Spinal cord (tissue), 10 donors: ENCODE results near the gene UBR3. TPM values are rescaled to one million over a fixed set of nuclear protein-coding genes. Genes with fewer than 3 reads are reported as not detected.
"Not testable (repeated sequence)": the region's sequence is repeated elsewhere in the genome, so short reads cannot be mapped to it uniquely, and the experiment has no call there.

Source experiments
- DNase-seq, 6 donors: peaks; one replicate each; pipeline versions ENCODE4 v3.0.0 to v3.0.0-alpha.2; 2013 to 2015; ENCODE audit warnings: low spot score in 6 of 6, low read depth in 4 of 6
- H3K27ac ChIP-seq: one replicate; pipeline ENCODE4 v1.5.1; 2013; ENCODE audit warnings: low read depth, low read length, control low read depth
- H3K27me3 ChIP-seq: one replicate; pipeline ENCODE4 v1.6.1; 2013; ENCODE audit warnings: low read length; ENCODE audit not compliant: control insufficient read depth, insufficient read depth
- H3K36me3 ChIP-seq: one replicate; pipeline ENCODE4 v1.6.1; 2013; ENCODE audit warnings: low read length; ENCODE audit not compliant: control insufficient read depth, insufficient read depth
- H3K4me1 ChIP-seq: one replicate; pipeline ENCODE4 v1.6.1; 2013; ENCODE audit warnings: low read length; ENCODE audit not compliant: control insufficient read depth, insufficient read depth
- H3K4me3 ChIP-seq: one replicate; pipeline ENCODE4 v1.5.1; 2013; ENCODE audit warnings: low read depth, low read length, control low read depth
- H3K9me3 ChIP-seq: one replicate; pipeline ENCODE4 v1.6.1; 2013; ENCODE audit warnings: low read length; ENCODE audit not compliant: control insufficient read depth, insufficient read depth
- whole genome bisulfite sequencing: methylation state at CpG from one replicate; pipeline ENCODE4 v1.1.5; 2013; ENCODE audit warnings: missing lambda C conversion rate; ENCODE audit not compliant: insufficient coverage; 5-methylcytosine and 5-hydroxymethylcytosine counted together
- polyA plus RNA-seq, 2 donors: library from polyadenylated mRNA; unstranded; fragments of 120-200 nt; gene quantifications; one replicate each; pipeline ENCODE4 v1.2.1, GENCODE V29; 2013; ENCODE audit not compliant: insufficient read length in 2 of 2
- total RNA-seq, 2 donors: library from RNA; depleted of rRNA in 1 of 2; stranded (reverse); fragments of 120-200 nt in 1 of 2; fragments of >200 nt in 1 of 2; gene quantifications; one replicate each; pipeline versions ENCODE4 v1.2.3 to v1.2.4, GENCODE V29; 2013 to 2014
- donor health status: healthy.

Gene UBR3
- total and polyA plus RNA-seq, 4 donors = 47.7 to 154 (median 50.0) TPM

DNA sequence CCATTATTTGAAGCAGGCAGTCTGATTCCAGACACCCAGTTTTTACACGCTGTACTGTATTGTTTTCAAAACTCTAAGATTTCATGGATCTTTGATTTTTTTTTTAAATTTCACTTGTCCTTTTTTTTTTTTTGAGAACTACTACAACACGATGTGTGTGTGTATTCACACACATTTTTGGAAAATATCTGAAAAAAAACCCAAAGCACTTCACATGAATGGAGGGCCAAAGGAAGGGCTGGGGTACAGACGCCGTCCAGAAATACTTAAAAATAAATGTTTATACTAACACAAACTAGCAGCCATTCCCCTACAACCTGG is 28.9 kb upstream of the UBR3 start:
- WGBS = no CpG with 5 or more reads among the region's 4 CpGs

DNA sequence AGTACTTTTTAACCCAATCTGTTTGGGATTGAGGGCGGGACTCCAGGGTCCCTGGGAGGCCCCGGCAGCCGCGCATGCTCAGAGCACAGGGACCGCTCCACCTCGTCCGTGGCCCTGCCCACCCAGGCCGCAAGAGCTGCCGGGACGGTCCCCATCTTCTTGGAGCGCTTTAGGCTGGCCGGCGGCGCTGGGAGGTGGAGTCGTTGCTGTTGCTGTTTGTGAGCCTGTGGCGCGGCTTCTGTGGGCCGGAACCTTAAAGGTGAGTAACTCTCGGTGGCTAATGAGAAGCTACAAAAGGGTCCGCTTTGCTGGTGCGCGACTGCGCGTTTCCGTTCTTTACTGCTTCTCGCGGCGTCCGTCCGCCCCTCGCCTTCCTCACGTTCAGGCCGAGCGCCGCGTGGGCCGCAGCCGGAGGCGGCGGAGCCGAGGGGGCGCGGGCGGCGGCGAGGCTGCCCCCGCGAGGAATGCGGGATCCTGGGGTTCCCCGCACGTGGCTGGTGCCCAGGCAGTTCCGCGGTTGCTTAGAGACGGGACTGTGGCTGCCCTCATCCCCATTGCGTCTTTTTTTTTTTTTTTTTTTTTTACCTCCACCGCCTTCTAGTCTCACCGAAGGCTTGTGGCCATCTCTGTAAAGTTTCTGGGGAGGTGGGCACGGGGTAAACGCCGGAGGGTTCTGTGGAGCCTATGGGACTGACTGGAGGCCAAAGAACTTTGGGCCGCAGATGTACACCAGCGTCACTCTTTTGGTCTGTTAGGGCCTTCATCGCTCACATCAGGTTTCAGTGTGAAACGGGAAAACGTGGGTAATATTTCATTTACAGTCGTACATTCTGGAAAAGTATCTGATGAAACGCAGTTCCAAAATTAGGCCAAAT is 28.3 kb upstream of the UBR3 start, which contains the start of gene SSB:
SSB (plus strand) TSS at position 154 of the 875 bp plus-strand sequence. CDS start 2,090 bp downstream, outside the sequence.
- H3K36me3 ChIP-seq = peaks cover 12% of the 10 kb centered on the region
- H3K4me3 ChIP-seq = peak within 1 kb of the TSS; percentile 81
- under 1% methylated on average over 61 of the region's 67 CpGs for WGBS

More for the DNA sequence above, 28.9 kb upstream of the UBR3 start:
- Histone ChIP-seq H3K27me3 (no peaks in the 10 kb centered on the region), H3K27ac (peak overlapping the region; percentile 91), H3K4me3 (peak overlapping the region; percentile 81), H3K4me1 (peaks cover 4% of the 10 kb centered on the region), H3K36me3 (peaks cover 9% of the 10 kb centered on the region), H3K9me3 (no peaks in the 10 kb centered on the region)
- DNase-seq = no peak

GRCh38 chr2:169803480-169803879 is 23.8 kb upstream of the UBR3 start:
- peaks cover 4% of the 10 kb centered on the region for H3K4me1 ChIP-seq
- DNase-seq = no peak
- H3K4me3 ChIP-seq = no peak overlapping the region
- no peak overlapping the region for H3K27ac ChIP-seq
- peaks cover 28% of the 10 kb centered on the region for H3K36me3 ChIP-seq
- H3K27me3 ChIP-seq = no peaks in the 10 kb centered on the region
- 97% methylated on average over 5 of the region's 9 CpGs for WGBS
- no peaks in the 10 kb centered on the region for H3K9me3 ChIP-seq

More for the DNA sequence above, 28.3 kb upstream of the UBR3 start, which contains the start of gene SSB:
- H3K27me3 ChIP-seq = no peaks in the 10 kb centered on the region
- peak; percentile 74 to 98 (median 88) for DNase-seq
- H3K27ac ChIP-seq = peak within 1 kb of the TSS; percentile 91
- peaks cover 4% of the 10 kb centered on the region for H3K4me1 ChIP-seq
- no peaks in the 10 kb centered on the region for H3K9me3 ChIP-seq

- Histone ChIP-seq H3K4me1 (no peaks in the 10 kb centered on the region), H3K4me3 (no peak overlapping the region), H3K27ac (no peak overlapping the region), H3K36me3 (peaks cover 30% of the 10 kb centered on the region), H3K9me3 (no peaks in the 10 kb centered on the region), H3K27me3 (no peaks in the 10 kb centered on the region)
- DNase-seq = no peak
Observed at GRCh38 chr2:169806586-169806985, 20.7 kb upstream of the UBR3 start.

DNA sequence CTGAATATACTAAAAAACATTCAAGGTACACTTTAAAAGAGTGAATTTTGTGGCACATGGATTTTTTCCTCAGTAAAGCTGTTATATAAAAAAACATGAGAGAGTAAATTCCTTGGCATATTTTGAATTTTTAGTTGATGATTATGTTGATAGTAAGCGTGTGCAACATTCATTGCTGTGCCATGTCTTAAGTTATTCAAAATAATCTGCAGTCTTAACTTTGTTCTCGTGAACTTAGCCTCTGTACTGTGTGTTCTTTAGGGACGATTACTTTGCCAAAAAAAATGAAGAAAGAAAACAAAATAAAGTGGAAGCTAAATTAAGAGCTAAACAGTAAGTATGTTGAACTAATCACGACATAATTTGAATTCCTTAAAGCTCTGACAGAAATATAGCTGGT is 19.0 kb upstream of the UBR3 start:
- DNase-seq = no peak
- Histone ChIP-seq H3K9me3 (no peaks in the 10 kb centered on the region), H3K27me3 (no peaks in the 10 kb centered on the region), H3K4me1 (no peaks in the 10 kb centered on the region), H3K36me3 (peaks cover 30% of the 10 kb centered on the region), H3K4me3 (no peak overlapping the region), H3K27ac (no peak overlapping the region)
- WGBS = 100% methylated on average over 1 of the region's 4 CpGs

DNA sequence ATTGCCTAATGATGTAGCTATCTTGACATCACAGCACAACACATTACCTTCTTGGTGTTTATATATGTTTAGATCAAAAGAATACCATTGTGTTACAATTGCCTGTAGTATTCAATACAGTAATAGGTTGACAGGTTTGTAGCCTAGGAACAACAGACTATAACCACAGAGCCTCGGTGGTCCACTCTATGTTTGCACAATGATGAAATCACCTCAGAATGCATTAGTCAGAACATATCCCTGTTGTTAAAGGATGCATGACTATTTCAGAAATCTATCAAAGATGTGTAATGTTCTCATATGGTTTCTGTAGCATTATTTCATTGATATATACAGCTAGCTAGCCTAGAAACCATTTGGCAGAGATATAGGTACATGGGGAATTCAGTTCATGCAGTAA is 11.4 kb upstream of the UBR3 start:
- WGBS = no CpG with 5 or more reads among the region's 1 CpG

GRCh38 chr2:169816961-169817360 is 10.3 kb upstream of the UBR3 start:
- not testable (repeated sequence) for DNase-seq, H3K27ac ChIP-seq, H3K27me3 ChIP-seq, H3K9me3 ChIP-seq, H3K4me1 ChIP-seq, H3K4me3 ChIP-seq
- H3K36me3 ChIP-seq = peaks cover 20% of the 10 kb centered on the region

More for the DNA sequence above, 11.4 kb upstream of the UBR3 start:
- H3K36me3 ChIP-seq = peaks cover 20% of the 10 kb centered on the region
- no peak overlapping the region for H3K27ac ChIP-seq
- no peaks in the 10 kb centered on the region for H3K4me1 ChIP-seq
- H3K4me3 ChIP-seq = no peak overlapping the region
- peaks cover 1% of the 10 kb centered on the region for H3K9me3 ChIP-seq
- no peak for DNase-seq
- H3K27me3 ChIP-seq = no peaks in the 10 kb centered on the region

GRCh38 chr2:169817369-169817768 is 9.9 kb upstream of the UBR3 start:
- WGBS = no CpG with 5 or more reads among the region's 6 CpGs
- H3K27ac ChIP-seq, H3K4me1 ChIP-seq, H3K27me3 ChIP-seq, H3K4me3 ChIP-seq, H3K9me3 ChIP-seq, DNase-seq: not testable (repeated sequence)
- peaks cover 20% of the 10 kb centered on the region for H3K36me3 ChIP-seq

- no peak overlapping the region for H3K27ac ChIP-seq
- H3K27me3 ChIP-seq = no peaks in the 10 kb centered on the region
- H3K36me3 ChIP-seq = peaks cover 16% of the 10 kb centered on the region
- H3K4me3 ChIP-seq = no peak overlapping the region
- no peak for DNase-seq
- H3K4me1 ChIP-seq = peaks cover 4% of the 10 kb centered on the region
- peaks cover 1% of the 10 kb centered on the region for H3K9me3 ChIP-seq
Observed at GRCh38 chr2:169818241-169818640, 9.0 kb upstream of the UBR3 start.

DNA sequence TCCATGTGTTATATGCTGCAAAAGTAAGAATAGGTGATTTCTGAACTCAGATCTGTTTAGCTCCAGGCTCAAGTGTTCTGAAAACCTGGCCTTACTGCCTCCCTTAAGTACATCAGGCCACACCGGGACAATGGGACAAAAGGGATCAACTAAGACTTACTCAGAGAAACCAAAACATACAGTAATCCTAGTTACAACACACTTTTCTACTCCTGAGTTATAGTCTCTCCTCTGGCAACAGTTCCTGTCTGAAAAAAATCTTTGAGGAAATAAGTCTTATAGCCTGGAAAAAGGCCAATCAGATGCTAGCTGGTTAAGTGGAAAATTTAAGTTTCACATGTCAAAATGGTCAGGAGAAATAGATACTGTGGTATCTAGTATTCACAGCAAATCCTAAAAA is 8.1 kb upstream of the UBR3 start:
- H3K27me3 ChIP-seq = no peaks in the 10 kb centered on the region
- no peak overlapping the region for H3K4me3 ChIP-seq
- peaks cover 4% of the 10 kb centered on the region for H3K4me1 ChIP-seq
- no peak for DNase-seq
- no peak overlapping the region for H3K27ac ChIP-seq
- H3K9me3 ChIP-seq = peaks cover 1% of the 10 kb centered on the region
- H3K36me3 ChIP-seq = peaks cover 9% of the 10 kb centered on the region
- 100% methylated on average over 1 of the region's 1 CpG for WGBS
